MM.1S (cell line): ENCODE results near the gene MYO1E.

Experiments used
- EZH2phosphoT487 ChIP-seq: fragments of 300-600 bp; sonication (generic); IDR thresholded peaks from 2 replicates; pipeline ENCODE4 v1.6.1; 2018; ENCODE audit warnings: antibody characterized with exemption, low read length
- TF ChIP-seq, protein P1 (sequence below): fragments of 300-600 bp; sonication (generic); IDR thresholded peaks from 2 replicates; pipeline ENCODE4 v1.5.1; 2016; ENCODE audit warnings: antibody characterized with exemption, low read length, mixed read lengths

DNA sequence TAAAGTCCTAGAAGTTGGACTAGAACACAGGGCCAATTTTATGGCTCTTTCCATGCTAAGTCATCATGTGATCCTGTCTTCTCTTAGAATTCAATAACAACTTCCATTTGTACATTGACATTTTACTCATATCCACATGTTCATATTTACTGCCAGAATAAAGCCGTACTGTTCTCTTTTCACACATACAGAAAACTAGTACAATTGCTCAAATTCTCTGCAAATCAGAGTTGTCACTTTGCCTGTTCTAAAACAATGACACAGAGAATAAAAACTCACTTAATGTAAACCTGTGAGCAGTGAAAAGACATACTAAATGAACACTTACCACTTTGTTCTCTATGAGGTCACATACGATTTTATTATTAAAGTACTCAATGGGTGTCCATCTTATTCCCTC lies 162.5 kb downstream of the MYO1E start:
- TF ChIP-seq, protein P1, sequence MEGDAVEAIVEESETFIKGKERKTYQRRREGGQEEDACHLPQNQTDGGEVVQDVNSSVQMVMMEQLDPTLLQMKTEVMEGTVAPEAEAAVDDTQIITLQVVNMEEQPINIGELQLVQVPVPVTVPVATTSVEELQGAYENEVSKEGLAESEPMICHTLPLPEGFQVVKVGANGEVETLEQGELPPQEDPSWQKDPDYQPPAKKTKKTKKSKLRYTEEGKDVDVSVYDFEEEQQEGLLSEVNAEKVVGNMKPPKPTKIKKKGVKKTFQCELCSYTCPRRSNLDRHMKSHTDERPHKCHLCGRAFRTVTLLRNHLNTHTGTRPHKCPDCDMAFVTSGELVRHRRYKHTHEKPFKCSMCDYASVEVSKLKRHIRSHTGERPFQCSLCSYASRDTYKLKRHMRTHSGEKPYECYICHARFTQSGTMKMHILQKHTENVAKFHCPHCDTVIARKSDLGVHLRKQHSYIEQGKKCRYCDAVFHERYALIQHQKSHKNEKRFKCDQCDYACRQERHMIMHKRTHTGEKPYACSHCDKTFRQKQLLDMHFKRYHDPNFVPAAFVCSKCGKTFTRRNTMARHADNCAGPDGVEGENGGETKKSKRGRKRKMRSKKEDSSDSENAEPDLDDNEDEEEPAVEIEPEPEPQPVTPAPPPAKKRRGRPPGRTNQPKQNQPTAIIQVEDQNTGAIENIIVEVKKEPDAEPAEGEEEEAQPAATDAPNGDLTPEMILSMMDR = no peak
- no peak for TF ChIP-seq EZH2phosphoT487
